Kidney (tissue), 14 donors: ENCODE results near the gene GOLGA5. TPM values are rescaled to one million over a fixed set of nuclear protein-coding genes. Genes with fewer than 3 reads are reported as not detected.

Source experiments
- DNase-seq, 5 donors: peaks; one replicate each; pipeline ENCODE4 v3.0.0-alpha.2; 2013 to 2020
- FAIRE-seq: peaks from 2 replicates; lab custom pipeline; 2012; peaks lifted over from hg19 to GRCh38; lab: Jason Lieb, UNC
- H3K27ac ChIP-seq, 2 donors: one replicate each; pipeline ENCODE4 v1.7.0; 2013; ENCODE audit warnings: low read depth in 2 of 2, low read length in 2 of 2, inconsistent platforms in 1 of 2
- H3K27me3 ChIP-seq: one replicate; pipeline ENCODE4 v1.7.1; 2013; ENCODE audit warnings: low read length, inconsistent platforms; ENCODE audit not compliant: control insufficient read depth, insufficient read depth
- H3K36me3 ChIP-seq, 3 donors: one replicate each; pipeline versions ENCODE4 v1.7.0 to v1.7.1; 2013; ENCODE audit warnings: low read length in 3 of 3, control low read depth in 1 of 3, inconsistent platforms in 1 of 3; ENCODE audit not compliant: insufficient read depth in 3 of 3, control insufficient read depth in 2 of 3
- H3K4me1 ChIP-seq, 3 donors: one replicate each; pipeline versions ENCODE4 v1.7.0 to v1.7.1; 2013; ENCODE audit warnings: low read length in 3 of 3, inconsistent platforms in 1 of 3, low read depth in 1 of 3; ENCODE audit not compliant: control insufficient read depth in 2 of 3, insufficient read depth in 2 of 3
- H3K4me3 ChIP-seq, 3 donors: one replicate each; pipeline versions ENCODE4 v1.7.0 to v1.8.1; 2013; ENCODE audit warnings: low read length in 3 of 3, control low read depth in 1 of 3, inconsistent platforms in 1 of 3
- H3K9ac ChIP-seq, 3 donors: one replicate each; pipeline versions ENCODE4 v1.7.0 to v1.7.1; 2013; ENCODE audit warnings: low read length in 3 of 3, control low read depth in 1 of 3, inconsistent platforms in 1 of 3
- H3K9me3 ChIP-seq, 3 donors: one replicate each; pipeline versions ENCODE4 v1.7.0 to v1.7.1; 2013; ENCODE audit warnings: low read length in 3 of 3, control low read depth in 1 of 3, inconsistent platforms in 1 of 3; ENCODE audit not compliant: control insufficient read depth in 2 of 3, insufficient read depth in 1 of 3
- intact Hi-C: fragments of 100-400 bp; cut with DNase I; formaldehyde crosslinking; loops from one replicate; pipeline ENCODE4 v1.11.1; 2022
- polyA plus RNA-seq: library from polyadenylated mRNA; stranded (reverse); fragments of 350-450 nt; fragmentation: Illumina TruSeq; extraction: RNeasy Lipid Tissue Mini Kit (QIAGEN cat#74804); gene quantifications from one replicate; pipeline ENCODE4 v1.2.3, GENCODE V29; 2014; ENCODE audit warnings: low read depth, low replicate concordance; ENCODE audit not compliant: insufficient read depth
- total RNA-seq: library from RNA; stranded (reverse); fragmentation: NEBNext Ultra II Directional; extraction: Animal tissue kit (Norgen Biotek cat#: 25700); gene quantifications from one replicate; pipeline ENCODE4 v1.2.1, GENCODE V29; 2021
- TF ChIP-seq, protein P1 (sequence below): IDR thresholded peaks from 3 replicates; pipeline ENCODE4 v1.5.1; 2012; ENCODE audit warnings: mild to moderate bottlenecking, moderate library complexity, borderline replicate concordance; ENCODE audit not compliant: insufficient read depth; ENCODE audit errors: extremely low read depth
- donor health status: control.
- donor health status: control.
- donor health status: control.
- donor health status: control.
- donor health status: control.
- donor health status: DM: yes; HTN: yes; CAD: no.
- donor health status: Normal renal cell carcinoma (clear cell type).

The GOLGA5 gene
- total and polyA plus RNA-seq, 2 donors from 2014 or later = 27.7 to 33.7 TPM

DNA sequence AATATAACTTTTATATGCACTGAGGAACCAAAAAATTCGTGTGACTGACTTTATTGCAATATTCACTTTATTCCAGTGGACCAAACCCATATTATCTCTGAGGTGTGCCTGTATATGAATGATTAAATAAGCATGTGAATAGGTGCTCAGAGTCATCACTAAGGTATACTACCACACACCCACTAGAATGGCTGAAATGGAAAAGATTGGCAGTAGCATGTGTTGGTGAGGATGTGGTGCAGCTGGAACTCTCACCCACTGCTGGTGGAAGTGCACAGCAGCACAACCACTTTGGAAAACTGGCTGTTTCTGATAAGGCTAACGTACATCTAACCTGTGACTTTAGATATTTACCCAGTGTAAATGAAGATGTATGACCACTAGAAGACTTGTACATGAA lies 36.8 kb downstream of the GOLGA5 start:
- Histone ChIP-seq H3K27ac (no peak overlapping the region), H3K36me3 (peaks cover 9 to 54% (median 26%) of the 10 kb centered on the region in 3 donors), H3K27me3 (no peaks in the 10 kb centered on the region), H3K4me1 (no peaks in the 10 kb centered on the region), H3K9me3 (no peaks in the 10 kb centered on the region), H3K4me3 (no peak overlapping the region), H3K9ac (no peak overlapping the region)
- no peak for DNase-seq
- no peak for FAIRE-seq
- intact Hi-C loops = no loop called here
- TF ChIP-seq, protein P1, sequence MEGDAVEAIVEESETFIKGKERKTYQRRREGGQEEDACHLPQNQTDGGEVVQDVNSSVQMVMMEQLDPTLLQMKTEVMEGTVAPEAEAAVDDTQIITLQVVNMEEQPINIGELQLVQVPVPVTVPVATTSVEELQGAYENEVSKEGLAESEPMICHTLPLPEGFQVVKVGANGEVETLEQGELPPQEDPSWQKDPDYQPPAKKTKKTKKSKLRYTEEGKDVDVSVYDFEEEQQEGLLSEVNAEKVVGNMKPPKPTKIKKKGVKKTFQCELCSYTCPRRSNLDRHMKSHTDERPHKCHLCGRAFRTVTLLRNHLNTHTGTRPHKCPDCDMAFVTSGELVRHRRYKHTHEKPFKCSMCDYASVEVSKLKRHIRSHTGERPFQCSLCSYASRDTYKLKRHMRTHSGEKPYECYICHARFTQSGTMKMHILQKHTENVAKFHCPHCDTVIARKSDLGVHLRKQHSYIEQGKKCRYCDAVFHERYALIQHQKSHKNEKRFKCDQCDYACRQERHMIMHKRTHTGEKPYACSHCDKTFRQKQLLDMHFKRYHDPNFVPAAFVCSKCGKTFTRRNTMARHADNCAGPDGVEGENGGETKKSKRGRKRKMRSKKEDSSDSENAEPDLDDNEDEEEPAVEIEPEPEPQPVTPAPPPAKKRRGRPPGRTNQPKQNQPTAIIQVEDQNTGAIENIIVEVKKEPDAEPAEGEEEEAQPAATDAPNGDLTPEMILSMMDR = no peak

DNA sequence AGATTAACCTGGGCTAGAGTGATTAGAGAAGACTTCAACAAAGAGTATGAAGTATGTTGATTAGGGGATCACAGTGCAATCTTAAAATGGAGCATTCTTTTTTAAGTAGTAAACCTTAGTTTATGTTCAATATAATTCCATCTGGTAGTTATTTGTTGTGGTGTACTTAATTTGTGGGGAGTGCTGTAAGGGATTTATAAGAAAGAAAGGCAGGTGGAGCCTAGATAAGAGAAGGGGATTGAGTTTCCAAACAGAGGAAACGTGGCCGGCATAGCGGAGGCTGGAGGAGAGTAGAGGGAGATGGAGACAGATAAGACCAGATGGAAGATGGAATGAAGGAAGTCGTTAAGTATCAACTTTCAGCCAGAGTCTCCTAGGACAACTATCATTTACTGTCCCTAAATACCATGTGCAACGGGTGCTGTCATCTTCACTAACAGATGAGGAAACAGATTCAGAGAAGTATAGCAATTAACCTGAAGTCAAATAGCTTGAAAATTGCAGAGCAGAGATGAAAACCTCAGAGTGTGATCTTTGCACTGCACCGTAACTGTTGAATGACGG lies 38.1 kb downstream of the GOLGA5 start:
- H3K27ac ChIP-seq = no peak overlapping the region
- FAIRE-seq = no peak
- H3K4me3 ChIP-seq = no peak overlapping the region
- H3K9me3 ChIP-seq = no peaks in the 10 kb centered on the region
- H3K27me3 ChIP-seq = no peaks in the 10 kb centered on the region
- H3K9ac ChIP-seq = no peak overlapping the region
- intact Hi-C loops = no loop called here
- no peak for DNase-seq
- peaks cover 9 to 56% (median 29%) of the 10 kb centered on the region in 3 donors for H3K36me3 ChIP-seq
- no peaks in the 10 kb centered on the region for H3K4me1 ChIP-seq
- TF ChIP-seq, protein P1 = no peak

DNA sequence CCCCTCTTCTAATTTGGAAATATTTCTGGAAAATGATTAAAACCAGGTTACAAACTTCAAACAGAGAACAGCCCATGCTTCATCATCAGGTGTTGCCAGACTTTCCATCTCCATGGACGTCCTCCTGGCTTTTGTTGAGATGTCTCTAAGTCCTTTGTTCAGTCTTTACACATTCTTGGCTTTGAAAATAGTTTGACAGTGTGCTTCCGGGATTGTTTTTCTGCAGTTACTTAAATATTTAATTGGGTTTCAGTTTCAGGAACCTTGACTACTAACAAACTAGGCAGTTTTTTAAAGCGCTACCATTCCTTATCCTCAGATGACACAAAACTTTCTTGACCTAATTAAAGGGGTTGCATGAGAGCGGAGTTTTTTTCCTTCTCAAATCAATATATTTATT lies 47.8 kb downstream of the GOLGA5 start:
- H3K4me3 ChIP-seq = no peak overlapping the region
- no peaks in the 10 kb centered on the region for H3K4me1 ChIP-seq
- peaks cover 0 to 21% (median 10%) of the 10 kb centered on the region in 3 donors for H3K36me3 ChIP-seq
- FAIRE-seq (no peak), DNase-seq (peak in 1 of 5 donors; percentile 12)
- H3K27me3 ChIP-seq = no peaks in the 10 kb centered on the region
- TF ChIP-seq, protein P1 = no peak
- H3K9ac ChIP-seq = no peak overlapping the region
- H3K9me3 ChIP-seq = no peaks in the 10 kb centered on the region
- intact Hi-C loops = no loop called here
- H3K27ac ChIP-seq = no peak overlapping the region

DNA sequence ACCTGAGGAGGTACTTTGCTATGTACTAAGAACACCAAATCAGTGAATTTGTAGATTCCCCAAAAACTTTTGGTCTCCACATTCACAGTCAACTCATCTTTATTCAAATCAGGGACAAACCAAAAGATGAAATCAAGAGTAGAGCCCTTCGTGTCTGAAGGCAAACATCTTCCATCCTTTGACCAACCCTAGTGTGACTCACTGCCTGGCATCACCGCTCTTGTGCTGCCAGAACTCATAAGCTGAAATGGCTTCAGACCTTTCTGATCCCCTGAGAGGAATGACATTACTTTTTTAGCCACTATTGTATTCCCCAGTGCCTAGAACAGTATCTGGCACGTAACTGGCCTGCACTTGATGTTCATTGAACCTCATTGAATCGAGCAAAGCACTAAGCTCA lies 50.1 kb downstream of the GOLGA5 start:
- H3K9ac ChIP-seq = no peak overlapping the region
- H3K4me1 ChIP-seq = no peaks in the 10 kb centered on the region
- H3K27ac ChIP-seq = no peak overlapping the region
- no peaks in the 10 kb centered on the region for H3K9me3 ChIP-seq
- TF ChIP-seq, protein P1 = no peak
- no peak for DNase-seq
- intact Hi-C loops = no loop called here
- no peak for FAIRE-seq
- H3K4me3 ChIP-seq = no peak overlapping the region
- H3K27me3 ChIP-seq = no peaks in the 10 kb centered on the region
- H3K36me3 ChIP-seq = peaks cover 0 to 15% (median 4%) of the 10 kb centered on the region in 3 donors
